DMS53 treated with DMSO at 0.1 percent for 48 hours (cell line): ENCODE measurements around the gene PDCD2L.
A peak's percentile ranks its signal among the peaks of the same experiment; 100 is the strongest.
"Not testable (repeated sequence)": the region's sequence is repeated elsewhere in the genome, so short reads cannot be mapped to it uniquely, and the experiment has no call there.

Experiments
- DNase-seq: peaks from one replicate; lab custom pipeline; 2025; ENCODE audit not compliant: unreplicated experiment; lab: John Stamatoyannopoulos, UW

The PDCD2L gene

GRCh38 chr19:34409189-34410164, 5.3 kb downstream of the PDCD2L start:
- no peak for DNase-seq

GRCh38 chr19:34411216-34411615, 7.0 kb downstream of the PDCD2L start:
- DNase-seq, result no peak

DNA sequence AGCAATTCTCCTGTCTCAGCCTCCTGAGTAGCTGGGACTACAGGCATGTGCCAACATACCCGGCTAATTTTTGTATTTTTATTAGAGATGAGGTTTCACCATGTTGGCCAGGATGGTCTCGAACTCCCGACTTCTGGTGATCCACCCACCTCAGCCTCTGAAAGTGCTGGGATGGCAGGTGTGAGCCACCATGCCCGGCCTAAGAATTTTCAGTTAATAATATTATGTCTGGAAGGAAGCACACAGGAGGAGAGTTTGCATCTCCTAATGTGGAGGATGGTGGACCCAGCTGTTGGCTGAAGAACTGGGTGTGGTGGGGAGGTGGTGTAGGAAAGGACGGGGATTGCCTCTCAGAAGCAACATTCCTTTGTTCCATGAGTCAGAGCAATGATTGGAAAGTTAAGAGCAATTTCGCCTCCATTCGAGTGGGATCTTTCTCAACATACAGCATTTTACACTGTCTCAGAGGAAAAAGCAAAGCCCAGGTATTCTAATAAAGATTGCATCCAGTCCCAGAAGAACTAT, 11.9 kb downstream of the PDCD2L start:
- no peak for DNase-seq

DNA sequence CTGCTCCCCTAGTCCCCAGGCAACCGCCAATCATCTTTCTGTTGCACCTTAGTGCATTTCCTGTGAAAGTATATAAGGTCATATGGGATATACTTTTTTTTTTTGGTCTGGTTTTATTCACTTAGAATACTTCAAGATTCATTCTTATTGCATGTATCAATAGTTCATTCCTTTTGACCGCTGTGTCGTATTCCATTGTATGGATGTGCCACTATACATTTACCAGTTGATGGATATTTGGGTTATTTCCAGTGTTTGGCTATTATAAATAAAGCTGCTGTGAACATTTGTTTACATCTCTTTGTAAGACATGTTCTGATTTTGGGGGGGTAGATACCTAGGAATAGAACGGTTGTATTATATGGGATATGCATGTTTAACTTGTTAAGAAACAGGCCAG, 14.1 kb downstream of the PDCD2L start:
- DNase-seq, result no peak

GRCh38 chr19:34426096-34426661, 22.0 kb downstream of the PDCD2L start:
- DNase-seq, result no peak

DNA sequence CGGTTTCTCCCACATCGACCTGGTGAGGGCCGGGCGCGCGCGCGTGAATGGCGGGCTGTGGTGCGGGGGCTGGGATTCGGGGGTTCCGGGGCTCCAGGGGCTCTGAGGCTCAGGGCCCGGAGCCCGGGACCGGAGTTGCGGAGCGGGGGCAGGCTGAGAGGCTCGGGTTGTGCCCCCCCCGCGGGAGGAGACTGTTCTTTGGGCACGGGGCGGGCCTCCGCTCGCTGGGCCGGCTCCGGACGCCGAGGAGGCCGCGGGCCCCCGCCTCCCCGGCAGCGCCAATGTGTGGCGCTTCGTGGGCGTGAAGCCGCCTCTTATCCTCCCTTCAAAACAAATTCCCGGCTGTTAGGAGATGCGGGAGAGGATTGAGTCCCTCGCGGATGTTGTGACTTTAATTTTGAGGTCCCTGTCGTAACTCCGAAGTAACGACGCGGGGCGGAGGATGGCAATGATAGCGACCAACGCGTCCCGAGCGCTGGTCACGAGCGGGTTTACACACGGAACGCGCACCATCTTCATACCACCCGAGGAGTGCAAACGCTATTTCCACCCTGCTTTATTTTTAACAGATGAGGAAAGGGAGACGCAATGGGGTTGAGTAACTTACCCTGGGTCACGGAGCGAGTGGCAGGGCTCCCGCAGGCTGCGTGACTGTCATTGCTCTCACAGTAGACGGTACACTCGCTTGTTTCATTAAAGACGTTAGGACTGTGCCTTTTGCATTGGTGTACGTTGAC, 24.5 kb downstream of the PDCD2L start:
- peak; percentile 10 for DNase-seq

DNA sequence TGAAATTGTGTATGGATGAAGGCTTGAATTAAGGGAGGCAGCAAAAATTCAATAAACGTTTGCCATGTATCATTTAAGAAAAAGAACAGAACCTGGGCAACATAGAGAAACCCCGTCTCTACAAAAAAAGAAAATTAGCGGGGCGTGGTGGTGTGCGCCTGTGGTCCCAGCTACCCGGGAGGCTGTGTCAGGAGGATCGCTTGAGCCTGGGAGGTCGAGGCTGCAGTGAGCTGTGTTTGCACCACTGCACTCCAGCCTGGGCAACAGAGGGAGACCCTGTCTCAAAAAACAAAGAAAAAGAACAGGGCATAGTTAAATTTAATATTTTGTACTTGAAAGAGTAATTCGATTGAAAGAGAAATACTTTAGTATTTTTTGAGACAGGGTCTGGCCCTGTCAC, 25.4 kb downstream of the PDCD2L start:
- DNase-seq, result no peak

DNA sequence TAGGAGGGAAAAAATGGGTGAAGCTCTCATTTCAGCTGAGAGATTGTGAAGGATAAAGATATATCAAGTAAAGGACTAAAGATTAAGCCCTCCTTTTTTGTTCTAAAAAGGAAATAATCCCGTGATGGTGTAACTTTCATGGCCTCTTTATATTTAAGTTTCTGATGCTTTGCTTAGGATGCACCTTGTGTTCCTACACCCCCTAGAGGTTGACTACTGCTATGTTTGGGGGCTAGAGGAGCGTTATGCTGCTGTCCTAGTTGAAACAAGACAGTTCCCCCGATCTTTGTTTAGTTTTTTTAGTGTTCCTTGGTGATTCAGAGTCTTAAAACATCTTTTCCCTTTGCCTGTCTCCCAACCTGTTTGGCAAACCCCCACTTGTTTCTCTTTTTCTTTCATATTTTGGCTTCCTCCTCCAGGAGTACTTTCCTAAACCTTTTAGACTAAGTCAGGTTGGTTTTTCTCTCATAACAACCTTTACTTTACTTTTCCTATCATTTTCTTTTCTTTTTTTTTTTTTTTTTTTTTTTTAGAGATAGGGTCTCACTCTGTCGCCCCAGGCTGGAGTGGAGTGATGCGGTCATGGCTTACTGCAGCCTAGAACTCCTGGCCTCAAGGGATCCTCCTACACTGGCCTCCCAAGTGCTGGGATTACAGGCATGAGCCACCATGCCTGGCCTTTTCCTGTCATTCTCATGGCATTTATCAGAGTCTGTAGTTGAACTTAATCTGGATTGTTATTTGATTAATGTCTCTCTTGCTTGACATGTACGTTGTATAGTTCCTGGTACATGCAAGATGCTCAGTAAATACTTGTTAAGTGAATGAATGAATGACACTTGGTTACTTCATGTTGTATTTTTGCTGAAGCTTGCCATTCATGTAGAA, 26.8 kb downstream of the PDCD2L start:
- no peak for DNase-seq

DNA sequence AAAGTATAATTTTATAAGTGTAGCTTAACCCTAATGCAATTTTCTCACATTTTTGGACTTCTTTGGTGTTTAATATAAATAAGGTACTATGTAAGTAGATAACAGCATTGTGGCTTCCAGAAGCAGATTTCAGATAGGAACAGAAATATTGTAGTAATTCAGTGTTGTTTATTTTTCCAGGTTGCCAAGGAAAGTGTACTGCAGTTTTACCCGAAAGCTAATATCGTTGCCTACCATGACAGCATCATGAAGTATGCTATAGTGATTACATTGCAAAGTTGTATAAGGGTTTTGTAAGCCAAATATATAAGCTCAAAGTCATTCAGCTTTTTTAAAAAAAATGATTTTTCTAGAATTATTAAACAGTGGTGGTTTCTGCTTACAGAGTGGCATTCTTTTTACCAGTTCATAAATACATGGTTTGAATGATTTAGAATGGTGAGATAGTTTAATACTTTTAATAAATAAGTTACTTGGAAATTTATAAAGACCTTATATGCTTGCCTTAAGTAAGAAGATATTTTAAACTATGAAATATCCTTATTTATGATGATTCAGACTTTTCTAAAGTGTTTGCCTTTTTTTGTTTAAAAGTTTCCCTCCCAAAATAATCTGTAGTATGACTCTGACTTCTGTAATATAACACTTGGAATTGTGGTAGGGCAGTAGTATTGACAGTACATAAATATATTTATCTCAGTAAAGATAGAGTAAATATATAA, 27.6 kb downstream of the PDCD2L start:
- no peak for DNase-seq

- no peak for DNase-seq
Measured at GRCh38 chr19:34432797-34433196, 28.6 kb downstream of the PDCD2L start.

DNA sequence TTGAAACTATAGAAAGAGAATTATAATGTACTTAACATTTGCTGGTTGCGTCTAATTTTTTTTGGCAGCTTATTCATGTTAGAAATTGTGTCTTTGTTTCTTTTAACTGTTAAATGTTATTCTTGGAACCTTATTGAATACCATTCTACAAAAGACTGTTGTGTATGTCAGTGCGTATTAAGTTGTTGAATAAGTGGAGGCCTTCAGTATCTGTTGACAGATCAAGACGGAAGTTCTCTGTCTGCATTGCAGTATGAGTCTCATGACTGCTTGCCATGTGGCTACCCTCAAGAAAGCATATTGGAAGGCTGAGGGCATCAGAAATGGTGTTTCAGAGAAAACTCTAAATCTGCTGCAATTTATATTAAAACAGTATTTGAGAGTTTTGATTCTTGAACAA, 32.5 kb downstream of the PDCD2L start:
- DNase-seq, result no peak

GRCh38 chr19:34448191-34448590, 44.0 kb downstream of the PDCD2L start:
- DNase-seq, result no peak

DNA sequence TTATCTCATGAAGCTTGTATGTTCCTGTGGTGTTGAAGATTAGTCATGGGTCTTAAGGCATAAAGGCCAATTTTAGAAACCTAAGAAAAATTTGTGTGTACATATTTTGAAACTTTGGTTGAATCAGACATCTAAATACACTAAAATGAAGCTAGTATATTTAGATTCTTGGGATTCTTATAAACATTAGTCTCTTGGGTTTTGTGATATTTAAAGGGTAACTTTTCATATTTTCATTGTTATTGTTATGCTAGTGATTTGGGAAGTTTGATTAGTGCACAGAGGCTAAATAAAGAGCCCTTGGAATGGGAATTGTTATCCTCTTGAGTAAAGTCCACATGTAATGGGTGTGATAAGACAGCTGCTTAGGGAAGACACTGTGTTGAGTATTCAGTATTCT, 48.5 kb downstream of the PDCD2L start:
- no peak for DNase-seq

DNA sequence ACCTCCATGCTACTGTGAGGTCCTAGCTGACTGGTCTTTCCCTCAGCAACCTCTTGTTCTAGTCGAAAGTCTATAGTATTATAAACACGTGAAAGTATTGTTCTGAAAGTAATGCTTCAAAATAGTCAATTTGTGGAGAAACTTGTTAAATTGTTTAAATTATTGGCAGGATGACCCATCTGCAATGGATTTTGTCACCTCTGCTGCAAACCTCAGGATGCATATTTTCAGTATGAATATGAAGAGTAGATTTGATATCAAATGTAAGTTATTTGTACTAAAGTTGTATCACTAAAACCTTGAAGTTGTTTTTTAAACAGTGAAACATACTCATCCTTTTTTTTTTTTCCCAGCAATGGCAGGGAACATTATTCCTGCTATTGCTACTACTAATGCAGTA, 49.9 kb downstream of the PDCD2L start:
- DNase-seq, result no peak

GRCh38 chr19:34454685-34455084, 50.5 kb downstream of the PDCD2L start:
- DNase-seq, result no peak

GRCh38 chr19:34455783-34456480, 51.7 kb downstream of the PDCD2L start:
- not testable (repeated sequence) for DNase-seq

GRCh38 chr19:34457446-34457845, 53.2 kb downstream of the PDCD2L start:
- no peak for DNase-seq

- no peak for DNase-seq
Measured at GRCh38 chr19:34458677-34459076, 54.5 kb downstream of the PDCD2L start.

DNA sequence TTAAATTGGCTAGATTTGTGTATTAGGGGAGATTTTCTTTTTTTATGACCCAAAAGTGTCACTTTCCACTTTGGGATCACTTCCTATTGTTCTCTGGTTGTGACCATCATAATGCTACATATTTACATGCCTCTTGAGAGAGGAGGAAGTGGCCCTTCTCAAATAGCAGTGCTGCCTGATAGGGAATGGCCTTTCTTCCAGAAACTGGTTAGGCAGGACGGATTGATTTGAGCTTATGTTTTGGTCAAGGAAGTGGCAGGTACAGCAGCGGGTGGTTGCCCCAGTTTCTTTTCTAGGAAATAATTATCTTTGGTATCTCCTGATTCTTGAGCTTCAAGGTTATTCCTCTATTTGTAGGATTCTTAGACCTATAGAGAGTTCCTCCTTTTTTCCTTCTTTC, 55.4 kb downstream of the PDCD2L start:
- DNase-seq, result peak; percentile 95
